Measurements from ENCODE around the gene CDH12.

CDH12 gene

GRCh38 chr5:22465616-22466015, 387.5 kb downstream of the CDH12 start:
- no peak for TF ChIP-seq CTCF (IDR thresholded peaks at IDR 0.05; ENCODE audit: low read depth, low read length)
- H3K36me3 ChIP-seq: no peaks in the 10 kb centered on the region
- no peaks in the 10 kb centered on the region for H3K27me3 ChIP-seq
- H3K4me3 ChIP-seq (ENCODE audit: low read depth, low read length): no peak overlapping the region
- DNase-seq: no peak
- H3K9me3 ChIP-seq: no peaks in the 10 kb centered on the region
- H3K4me1 ChIP-seq: no peaks in the 10 kb centered on the region; the same call in 1 of the 2 replicates

GRCh38 chr5:22465177-22465576, 388.0 kb downstream of the CDH12 start:
- no peak overlapping the region for H3K4me3 ChIP-seq (ENCODE audit: low read depth, low read length)
- H3K27me3 ChIP-seq: no peaks in the 10 kb centered on the region
- no peaks in the 10 kb centered on the region for H3K36me3 ChIP-seq
- no peaks in the 10 kb centered on the region for H3K9me3 ChIP-seq
- DNase-seq: peak; percentile 10
- no peaks in the 10 kb centered on the region; the same call in 1 of the 2 replicates for H3K4me1 ChIP-seq
- no peak for TF ChIP-seq CTCF (IDR thresholded peaks at IDR 0.05; ENCODE audit: low read depth, low read length)

- no peaks in the 10 kb centered on the region for H3K27me3 ChIP-seq
- no peak overlapping the region for H3K4me3 ChIP-seq (ENCODE audit: low read depth, low read length)
- no peaks in the 10 kb centered on the region for H3K36me3 ChIP-seq
- no peak for TF ChIP-seq CTCF (IDR thresholded peaks at IDR 0.05; ENCODE audit: low read depth, low read length)
- DNase-seq: no peak
- H3K9me3 ChIP-seq: peaks cover 3% of the 10 kb centered on the region; the same call in 1 of the 2 replicates
- H3K4me1 ChIP-seq: peaks cover 4% of the 10 kb centered on the region
Observed at GRCh38 chr5:22460189-22460588, 393.0 kb downstream of the CDH12 start.

GRCh38 chr5:22432905-22433304, 420.2 kb downstream of the CDH12 start:
- Histone ChIP-seq H3K4me3 (ENCODE audit: low read depth, low read length) (no peak overlapping the region), H3K36me3 (no peaks in the 10 kb centered on the region), H3K9me3 (no peaks in the 10 kb centered on the region), H3K27me3 (no peaks in the 10 kb centered on the region), H3K4me1 (no peaks in the 10 kb centered on the region)
- no peak for DNase-seq
- TF ChIP-seq CTCF (IDR thresholded peaks at IDR 0.05; ENCODE audit: low read depth, low read length): no peak

- no peak for DNase-seq
- H3K36me3 ChIP-seq: no peaks in the 10 kb centered on the region
Observed at GRCh38 chr5:22431840-22432239, 421.3 kb downstream of the CDH12 start.

GRCh38 chr5:22431406-22431805, 421.7 kb downstream of the CDH12 start:
- H3K27me3 ChIP-seq: no peaks in the 10 kb centered on the region
- no peaks in the 10 kb centered on the region for H3K36me3 ChIP-seq
- no peak for DNase-seq
- H3K4me1 ChIP-seq: no peaks in the 10 kb centered on the region
- H3K4me3 ChIP-seq (ENCODE audit: low read depth, low read length): no peak overlapping the region
- TF ChIP-seq CTCF (IDR thresholded peaks at IDR 0.05; ENCODE audit: low read depth, low read length): no peak
- H3K9me3 ChIP-seq: no peaks in the 10 kb centered on the region

More at GRCh38 chr5:22431840-22432239, 421.3 kb downstream of the CDH12 start:
- H3K4me1 ChIP-seq: no peaks in the 10 kb centered on the region
- no peaks in the 10 kb centered on the region for H3K27me3 ChIP-seq
- TF ChIP-seq CTCF (IDR thresholded peaks at IDR 0.05; ENCODE audit: low read depth, low read length): no peak
- no peak overlapping the region for H3K4me3 ChIP-seq (ENCODE audit: low read depth, low read length)
- no peaks in the 10 kb centered on the region for H3K9me3 ChIP-seq

All from BE2C (cell line).